ENCODE measurements around the gene TBCCD1. TPM values are rescaled to one million over a fixed set of nuclear protein-coding genes. Genes with fewer than 3 reads are reported as not detected.

The TBCCD1 gene
- total and polyA plus RNA-seq, 2 of the 4 experiments (the other 2 are of a cell fraction) = 7.9 to 19.7 TPM

DNA sequence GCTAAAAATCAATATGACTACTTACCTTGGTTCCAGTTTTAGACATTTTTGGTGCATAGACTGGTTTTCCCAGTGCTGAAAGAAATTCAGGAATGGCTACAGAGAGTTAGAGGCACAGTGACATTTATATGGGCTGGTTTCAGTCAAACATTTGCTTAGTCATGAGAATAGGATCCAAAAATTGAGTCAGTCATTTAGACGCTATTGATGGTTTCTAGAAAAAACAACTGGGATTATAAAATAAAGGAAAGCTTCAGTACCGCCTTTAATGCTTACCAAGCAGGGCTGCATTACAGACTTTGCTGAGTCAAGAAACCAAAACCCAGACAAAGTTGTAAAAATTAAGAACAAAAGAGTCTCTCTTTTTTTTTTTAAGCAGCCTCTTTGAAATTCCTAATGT, 22.9 kb downstream of the TBCCD1 start, which contains the start of gene CRYGS:
Gene CRYGS, minus strand, starts transcription at position 100 of the 400 bp plus-strand sequence. Its CDS starts 54 bp downstream, at position 46.
- H4K8ac ChIP-seq (ENCODE audit: low read depth in 2 of 2, low read length in 2 of 2) = no peak within 1 kb of the TSS
- H3K27me3 ChIP-seq (ENCODE audit: control insufficient read depth, insufficient read depth, low read length) = no peaks in the 10 kb centered on the region
- BruUV-seq (replicated peaks) = no TSS peak
- intact Hi-C loops (cut with micrococcal nuclease) = loop anchor here (5.0 kb wide), 2 partner anchors 267 to 437 kb away; partner anchors contain the start of gene ETV5
- no peak within 1 kb of the TSS for H2AFZ ChIP-seq (replicated peaks; ENCODE audit: low read length, poor library complexity)
- H3K9me3 ChIP-seq (ENCODE audit: control insufficient read depth, insufficient read depth, low read length) = no peaks in the 10 kb centered on the region
- no peak within 1 kb of the TSS for H3K4me2 ChIP-seq (ENCODE audit: low read depth, low read length)
- no peaks in the 10 kb centered on the region for H3K79me1 ChIP-seq (ENCODE audit: low read depth in 1 of 2, low read length in 2 of 2)
- H3K14ac ChIP-seq (replicated peaks; ENCODE audit: low read depth, low read length) = no peak within 1 kb of the TSS
- H3K23ac ChIP-seq (ENCODE audit: low read depth, low read length) = no peak within 1 kb of the TSS
- dilution Hi-C loops (cut with HindIII; ENCODE audit: low sequenced_read_pairs, unreplicated experiment) = no loop called here
- TF ChIP-seq, protein P1, sequence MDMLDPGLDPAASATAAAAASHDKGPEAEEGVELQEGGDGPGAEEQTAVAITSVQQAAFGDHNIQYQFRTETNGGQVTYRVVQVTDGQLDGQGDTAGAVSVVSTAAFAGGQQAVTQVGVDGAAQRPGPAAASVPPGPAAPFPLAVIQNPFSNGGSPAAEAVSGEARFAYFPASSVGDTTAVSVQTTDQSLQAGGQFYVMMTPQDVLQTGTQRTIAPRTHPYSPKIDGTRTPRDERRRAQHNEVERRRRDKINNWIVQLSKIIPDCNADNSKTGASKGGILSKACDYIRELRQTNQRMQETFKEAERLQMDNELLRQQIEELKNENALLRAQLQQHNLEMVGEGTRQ (IDR thresholded peaks at IDR 0.05; ENCODE audit: low read depth, low read length) = no peak
- TF ChIP-seq NFE2L2 (IDR thresholded peaks at IDR 0.05; ENCODE audit: low read depth, low read length) (0 out of 2 replicates have a peak, but pooled peaks have one; percentile 10), POLR2A (IDR thresholded peaks at IDR 0.05; ENCODE audit: low read depth, low read length) (no peak), RAD21 (IDR thresholded peaks at IDR 0.05; ENCODE audit: low read length) (no peak)
- H2BK5ac ChIP-seq (ENCODE audit: low read depth, low read length, poor library complexity, severe bottlenecking) = no peak within 1 kb of the TSS
- H3K4ac ChIP-seq (ENCODE audit: low read depth, low read length) = no peak within 1 kb of the TSS
- no peak within 1 kb of the TSS for H3K27ac ChIP-seq (ENCODE audit: insufficient read depth, low read length)
- peaks cover 2% of the 10 kb centered on the region; the same call in 1 of the 2 replicates for H3K36me3 ChIP-seq (ENCODE audit: control insufficient read depth, insufficient read depth, low read length)
- no peak within 1 kb of the TSS for H3K18ac ChIP-seq (ENCODE audit: low read depth, low read length)
- no peaks in the 10 kb centered on the region; the same call in 1 of the 2 replicates for H3K9me1 ChIP-seq (ENCODE audit: insufficient read depth, low read length)
- no peak within 1 kb of the TSS for H3K9ac ChIP-seq (ENCODE audit: low read depth, low read length)
- ATAC-seq (ENCODE audit: low read depth) = no peak
- H2AK5ac ChIP-seq (ENCODE audit: low read depth, low read length) = no peak within 1 kb of the TSS
- no peak within 1 kb of the TSS for H4K91ac ChIP-seq (ENCODE audit: insufficient read depth, low read depth, low read length)
- H2BK20ac ChIP-seq (ENCODE audit: low read depth, low read length) = no peak within 1 kb of the TSS
- in situ Hi-C loops (cut with MboI; ENCODE audit: low sequenced_read_pairs) = no loop called here
- ChIA-PET POLR2A (ENCODE audit: unreplicated experiment) (no interaction called here), CTCF (no interaction called here)
- H3K56ac ChIP-seq (ENCODE audit: extremely low read depth, insufficient read depth, low read length) = no peak within 1 kb of the TSS
- WGBS, 2 experiments (ENCODE audit: extremely low coverage in 2 of 2, insufficient read length in 1 of 2) = no CpG with 5 or more reads among the region's 2 CpGs
- no peak within 1 kb of the TSS for H3K4me3 ChIP-seq (ENCODE audit: insufficient read depth, low read depth, low read length)
- H2BK120ac ChIP-seq (ENCODE audit: low read depth, low read length) = no peak within 1 kb of the TSS
- H3K4me1 ChIP-seq (ENCODE audit: control insufficient read depth, insufficient read depth, low read length) = no peaks in the 10 kb centered on the region
- H2AK9ac ChIP-seq (replicated peaks; ENCODE audit: low read depth, low read length, poor library complexity) = no peak within 1 kb of the TSS
- H4K5ac ChIP-seq (ENCODE audit: low read depth, low read length) = no peak within 1 kb of the TSS
- no peak within 1 kb of the TSS for H2BK15ac ChIP-seq (ENCODE audit: low read depth, low read length)
- DNase-seq = no peak
- H4K20me1 ChIP-seq (ENCODE audit: insufficient read depth, low read length) = no peaks in the 10 kb centered on the region

Data from IMR-90 (cell line).